Mesenchymal stem cell (in vitro differentiated cells and primary cell): ENCODE results near the gene KLHL2.

Experiments
- DNase-seq: peaks from one replicate; pipeline ENCODE4 v3.0.0-alpha.2; 2013
- H2AFZ ChIP-seq: one replicate; pipeline ENCODE4 v1.6.1; 2013; ENCODE audit warnings: low read depth, mild to moderate bottlenecking, control low read depth, inconsistent platforms, low read length, moderate library complexity
- H2AK5ac ChIP-seq: 2 replicates; pipeline ENCODE4 v1.6.1; 2013; ENCODE audit warnings: low read length, moderate library complexity, mild to moderate bottlenecking, inconsistent platforms; ENCODE audit not compliant: severe bottlenecking
- H2BK120ac ChIP-seq: one replicate; pipeline ENCODE4 v1.6.1; 2013; ENCODE audit warnings: low read depth, mild to moderate bottlenecking, inconsistent platforms, low read length, moderate library complexity
- H2BK12ac ChIP-seq, 2 experiments: one replicate each; pipeline ENCODE4 v1.6.1; 2013; ENCODE audit warnings: inconsistent platforms in 2 of 2, low read length in 2 of 2, mild to moderate bottlenecking in 2 of 2, moderate library complexity in 2 of 2, control low read depth in 1 of 2
- H2BK15ac ChIP-seq: one replicate; pipeline ENCODE4 v1.6.1; 2013; ENCODE audit warnings: mild to moderate bottlenecking, low read depth, inconsistent platforms; ENCODE audit not compliant: poor library complexity, severe bottlenecking
- H2BK5ac ChIP-seq: 2 replicates; pipeline ENCODE4 v1.6.1; 2013; ENCODE audit warnings: low read depth, mild to moderate bottlenecking, low read length, control low read depth, inconsistent platforms; ENCODE audit not compliant: poor library complexity, severe bottlenecking
- H3K14ac ChIP-seq, 2 experiments: one replicate each; pipeline ENCODE4 v1.6.1; 2013; ENCODE audit warnings: inconsistent platforms in 2 of 2, low read length in 2 of 2, control low read depth in 1 of 2, mild to moderate bottlenecking in 1 of 2, moderate library complexity in 1 of 2
- H3K18ac ChIP-seq, 2 experiments: one replicate each; pipeline ENCODE4 v1.6.1; 2013; ENCODE audit warnings: inconsistent platforms in 2 of 2, low read length in 2 of 2, control low read depth in 1 of 2, low read depth in 1 of 2, mild to moderate bottlenecking in 1 of 2
- H3K23ac ChIP-seq, 2 experiments: one replicate each; pipeline ENCODE4 v1.6.1; 2013; ENCODE audit warnings: inconsistent platforms in 2 of 2, low read length in 2 of 2, mild to moderate bottlenecking in 2 of 2, moderate library complexity in 2 of 2, control low read depth in 1 of 2
- H3K27ac ChIP-seq: 2 replicates; pipeline ENCODE4 v1.5.1; 2013; ENCODE audit warnings: mild to moderate bottlenecking, moderate library complexity, low read length, control low read depth, inconsistent platforms; ENCODE audit not compliant: poor library complexity, severe bottlenecking
- H3K27me3 ChIP-seq, 2 experiments: 2 replicates each; pipeline versions ENCODE4 v1.6.1 to v1.7.0; 2013; ENCODE audit warnings: low read length in 2 of 2, mild to moderate bottlenecking in 2 of 2, moderate library complexity in 2 of 2, control low read depth in 1 of 2, inconsistent platforms in 1 of 2; ENCODE audit not compliant: control insufficient read depth in 1 of 2, insufficient read depth in 1 of 2
- H3K36me3 ChIP-seq, 2 experiments: 2 replicates each; pipeline versions ENCODE4 v1.6.1 to v1.7.0; 2013; ENCODE audit warnings: low read length in 2 of 2, control low read depth in 1 of 2, inconsistent platforms in 1 of 2, low read depth in 1 of 2, mild to moderate bottlenecking in 1 of 2; ENCODE audit not compliant: insufficient read depth in 2 of 2, control insufficient read depth in 1 of 2
- H3K4ac ChIP-seq, 2 experiments: one replicate each; pipeline ENCODE4 v1.6.1; 2013; ENCODE audit warnings: inconsistent platforms in 2 of 2, low read length in 2 of 2, mild to moderate bottlenecking in 2 of 2, moderate library complexity in 2 of 2, control low read depth in 1 of 2, low read depth in 1 of 2
- H3K4me1 ChIP-seq: 2 replicates; pipeline ENCODE4 v1.6.1; 2013; ENCODE audit warnings: low read depth, low read length, control low read depth; ENCODE audit not compliant: control insufficient read depth, insufficient read depth
- H3K4me2 ChIP-seq: 2 replicates; pipeline ENCODE4 v1.6.1; 2013; ENCODE audit warnings: low read length, mild to moderate bottlenecking, inconsistent platforms; ENCODE audit not compliant: poor library complexity, severe bottlenecking
- H3K4me3 ChIP-seq, 2 experiments: 2 replicates each; pipeline versions ENCODE4 v1.5.1 to v1.7.0; 2013; ENCODE audit warnings: low read length in 2 of 2, mild to moderate bottlenecking in 2 of 2, control low read depth in 1 of 2, low read depth in 1 of 2; ENCODE audit not compliant: insufficient read depth in 1 of 2
- H3K79me1 ChIP-seq: replicated peaks from 2 replicates; pipeline ENCODE4 v1.6.1; 2013; ENCODE audit warnings: mild to moderate bottlenecking, control low read depth, low read length, inconsistent platforms; ENCODE audit not compliant: poor library complexity, severe bottlenecking
- H3K9ac ChIP-seq: 2 replicates; pipeline ENCODE4 v1.7.0; 2013; ENCODE audit warnings: mild to moderate bottlenecking, low read length, moderate library complexity
- H3K9me3 ChIP-seq: 2 replicates; pipeline ENCODE4 v1.7.0; 2013; ENCODE audit warnings: mild to moderate bottlenecking, low read length; ENCODE audit not compliant: control insufficient read depth
- H4K8ac ChIP-seq: one replicate; pipeline ENCODE4 v1.6.1; 2013; ENCODE audit warnings: inconsistent platforms, mild to moderate bottlenecking, low read length, moderate library complexity
- H4K91ac ChIP-seq: one replicate; pipeline ENCODE4 v1.6.1; 2013; ENCODE audit warnings: mild to moderate bottlenecking, low read length, inconsistent platforms
- WGBS: methylation state at CpG from one replicate; pipeline ENCODE4 v1.1.7; 2013; ENCODE audit warnings: mixed read lengths; 5-methylcytosine and 5-hydroxymethylcytosine counted together

Gene KLHL2

GRCh38 chr4:165308606-165309005 is 101.2 kb downstream of the KLHL2 start:
- H2AFZ ChIP-seq: no peak overlapping the region
- H2BK5ac ChIP-seq: no peak overlapping the region
- H3K27ac ChIP-seq: no peak overlapping the region
- H3K18ac ChIP-seq: no peak overlapping the region
- no peak overlapping the region for H4K8ac ChIP-seq
- H2AK5ac ChIP-seq: no peak overlapping the region
- peaks cover 4 to 7% of the 10 kb centered on the region in 2 experiments for H3K36me3 ChIP-seq
- 85% methylated on average over 2 of the region's 2 CpGs for WGBS
- no peaks in the 10 kb centered on the region for H3K27me3 ChIP-seq
- no peak for DNase-seq
- no peak overlapping the region for H3K4me3 ChIP-seq
- H3K4me1 ChIP-seq: no peaks in the 10 kb centered on the region
- H3K9ac ChIP-seq: peak overlapping the region; percentile 39
- H4K91ac ChIP-seq: no peak overlapping the region
- H3K4ac ChIP-seq: no peak overlapping the region
- H2BK12ac ChIP-seq: no peak overlapping the region
- H2BK120ac ChIP-seq: no peak overlapping the region
- H3K14ac ChIP-seq: no peak overlapping the region
- no peak overlapping the region for H3K4me2 ChIP-seq
- H3K79me1 ChIP-seq: peaks cover 5% of the 10 kb centered on the region
- no peaks in the 10 kb centered on the region for H3K9me3 ChIP-seq
- H3K23ac ChIP-seq: no peak overlapping the region
- H2BK15ac ChIP-seq: no peak overlapping the region

- Histone ChIP-seq H2BK120ac (no peak overlapping the region), H3K79me1 (peaks cover 3% of the 10 kb centered on the region), H3K4ac (no peak overlapping the region), H3K4me1 (no peaks in the 10 kb centered on the region), H3K4me3 (no peak overlapping the region), H3K18ac (no peak overlapping the region), H3K36me3 (peaks cover 4 to 13% of the 10 kb centered on the region in 2 experiments), H3K4me2 (no peak overlapping the region), H3K14ac (no peak overlapping the region), H2BK5ac (no peak overlapping the region), H3K9me3 (no peaks in the 10 kb centered on the region), H2AFZ (no peak overlapping the region), H3K23ac (no peak overlapping the region), H3K9ac (no peak overlapping the region), H2BK15ac (no peak overlapping the region), H4K8ac (no peak overlapping the region), H3K27me3 (no peaks in the 10 kb centered on the region), H3K27ac (no peak overlapping the region), H2BK12ac (no peak overlapping the region), H4K91ac (no peak overlapping the region), H2AK5ac (no peak overlapping the region)
- 96% methylated on average over 3 of the region's 4 CpGs for WGBS
- no peak for DNase-seq
Observed at GRCh38 chr4:165309456-165309855, 102.1 kb downstream of the KLHL2 start.

- peaks cover 4 to 14% of the 10 kb centered on the region in 2 experiments for H3K36me3 ChIP-seq
- H3K9ac ChIP-seq: no peak overlapping the region
- no peak overlapping the region for H2AFZ ChIP-seq
- no peak overlapping the region for H3K4ac ChIP-seq
- no peak overlapping the region for H3K4me3 ChIP-seq
- no peak overlapping the region for H2BK120ac ChIP-seq
- H4K8ac ChIP-seq: no peak overlapping the region
- H3K79me1 ChIP-seq: peaks cover 1% of the 10 kb centered on the region
- H3K27ac ChIP-seq: no peak overlapping the region
- no peaks in the 10 kb centered on the region for H3K9me3 ChIP-seq
- H3K18ac ChIP-seq: no peak overlapping the region
- no peak overlapping the region for H2AK5ac ChIP-seq
- no peak overlapping the region for H3K14ac ChIP-seq
- H3K4me2 ChIP-seq: no peak overlapping the region
- no peak overlapping the region for H2BK5ac ChIP-seq
- WGBS: no CpG with 5 or more reads among the region's 2 CpGs
- no peak overlapping the region for H4K91ac ChIP-seq
- no peak overlapping the region for H2BK15ac ChIP-seq
- H2BK12ac ChIP-seq: no peak overlapping the region
- no peak overlapping the region for H3K23ac ChIP-seq
- DNase-seq: peak; percentile 48
- H3K27me3 ChIP-seq: no peaks in the 10 kb centered on the region
- H3K4me1 ChIP-seq: no peaks in the 10 kb centered on the region
Observed at GRCh38 chr4:165312506-165312905, 105.1 kb downstream of the KLHL2 start.

GRCh38 chr4:165319030-165319429 is 111.7 kb downstream of the KLHL2 start:
- Histone ChIP-seq H2BK12ac (no peak overlapping the region), H2BK120ac (no peak overlapping the region), H2BK15ac (no peak overlapping the region), H3K4ac (no peak overlapping the region), H4K91ac (no peak overlapping the region), H3K36me3 (peaks cover 0 to 15% of the 10 kb centered on the region in 2 experiments), H2BK5ac (no peak overlapping the region), H3K79me1 (no peaks in the 10 kb centered on the region), H2AK5ac (no peak overlapping the region), H3K23ac (no peak overlapping the region), H3K14ac (no peak overlapping the region), H3K4me3 (no peak overlapping the region), H3K27ac (no peak overlapping the region), H3K27me3 (no peaks in the 10 kb centered on the region), H3K9ac (no peak overlapping the region), H3K4me1 (no peaks in the 10 kb centered on the region), H3K18ac (no peak overlapping the region), H3K4me2 (no peak overlapping the region), H4K8ac (no peak overlapping the region), H2AFZ (no peak overlapping the region), H3K9me3 (no peaks in the 10 kb centered on the region)
- no peak for DNase-seq
- WGBS: 99% methylated on average over 5 of the region's 5 CpGs
